OCI-LY3 (cell line): ENCODE measurements around the gene SMIM17.

Experiments used
- CTCF ChIP-seq: fragments of 200-600, 300-600 bp; sonication (generic); IDR thresholded peaks from 2 replicates; pipeline ENCODE4 v1.5.1; 2014; ENCODE audit warnings: antibody characterized with exemption, low read length, low read depth
- EZH2phosphoT487 ChIP-seq: fragments of 200-600 bp; shearing (Covaris generic); IDR thresholded peaks from 2 replicates; pipeline ENCODE4 v1.6.1; 2018; ENCODE audit warnings: antibody characterized with exemption, mixed run types, low read depth

DNA sequence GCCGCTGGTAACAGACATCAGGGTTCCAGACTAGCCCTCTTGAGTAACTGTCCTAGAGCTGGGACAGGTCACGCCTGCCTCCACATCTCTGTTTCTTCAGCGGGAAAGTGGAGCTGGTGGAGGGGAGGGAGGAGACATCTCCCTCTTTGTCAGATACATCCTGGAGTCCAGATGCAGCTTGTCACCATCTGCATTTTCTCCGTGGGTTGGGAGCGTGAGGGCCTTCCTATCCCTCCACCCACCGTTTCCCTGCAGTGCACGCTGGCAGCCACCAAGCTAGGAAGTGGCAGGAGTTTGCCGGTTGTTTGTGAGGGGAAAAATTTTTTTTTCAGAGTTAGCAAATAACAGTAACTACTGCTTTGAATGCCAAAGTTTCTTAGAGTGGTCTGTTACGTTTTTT is 20.0 kb upstream of the SMIM17 start:
- no peak for TF ChIP-seq CTCF
- no peak for TF ChIP-seq EZH2phosphoT487
